ENCODE data around the gene UBE3D.

GRCh38 chr6:83098589-83098988, 32.9 kb upstream of the UBE3D start:
- TF ChIP-seq POLR2AphosphoS5 (IDR thresholded peaks at IDR 0.05; ENCODE audit: low read depth, low read length) (no peak), TAF1 (IDR thresholded peaks at IDR 0.05; ENCODE audit: borderline replicate concordance, insufficient read depth, low read length) (no peak), SIN3A (IDR thresholded peaks at IDR 0.05; ENCODE audit: borderline replicate concordance, insufficient read depth, low read length) (no peak), REST (IDR thresholded peaks at IDR 0.05; ENCODE audit: insufficient read depth in 1 of 2, low read depth in 2 of 2, low read length in 2 of 2) (no peak), FOXP2 (optimal IDR thresholded peaks at IDR 0.05; ENCODE audit: borderline replicate concordance, extremely low read depth, extremely low read length, insufficient read depth) (no peak)

Data from PFSK-1 (cell line).